ENCODE measurements around the gene SPRN.

Gene SPRN

GRCh38 chr10:133455196-133455595 lies 30.8 kb upstream of the SPRN start:
- no peak overlapping the region for H3K18ac ChIP-seq (ENCODE audit: low read length)
- no peak overlapping the region for H3K4me2 ChIP-seq (ENCODE audit: low read length)
- H2BK120ac ChIP-seq (ENCODE audit: low read depth, low read length) = no peak overlapping the region
- no peaks in the 10 kb centered on the region for H3K36me3 ChIP-seq (ENCODE audit: control insufficient read depth, insufficient read depth, low read length)
- H2BK15ac ChIP-seq (replicated peaks; ENCODE audit: low read depth) = no peak overlapping the region
- no peak overlapping the region for H4K5ac ChIP-seq (ENCODE audit: low read length)
- H3K4ac ChIP-seq (ENCODE audit: low read depth, low read length) = no peak overlapping the region
- no peaks in the 10 kb centered on the region for H3K4me1 ChIP-seq (ENCODE audit: control insufficient read depth, low read depth, low read length)
- no peak overlapping the region for H3K56ac ChIP-seq (ENCODE audit: low read length)
- H3K27ac ChIP-seq (ENCODE audit: low read depth, low read length) = no peak overlapping the region
- H3K27me3 ChIP-seq (ENCODE audit: insufficient read depth, low read length, poor library complexity) = no peaks in the 10 kb centered on the region
- no peak overlapping the region for H3K4me3 ChIP-seq (ENCODE audit: low read length)
- no peak overlapping the region for H3K9ac ChIP-seq (ENCODE audit: low read length)
- H2AK5ac ChIP-seq (ENCODE audit: low read length) = no peak overlapping the region
- no peak for DNase-seq
- H3K23ac ChIP-seq (ENCODE audit: low read length) = no peak overlapping the region
- H4K8ac ChIP-seq (ENCODE audit: low read depth, low read length) = no peak overlapping the region
- H3K79me2 ChIP-seq (ENCODE audit: control insufficient read depth, insufficient read depth, low read length) = no peaks in the 10 kb centered on the region
- no peak overlapping the region for H2BK5ac ChIP-seq (ENCODE audit: low read length)
- H3K79me1 ChIP-seq (ENCODE audit: low read length) = no peaks in the 10 kb centered on the region
- WGBS (ENCODE audit: extremely low coverage, insufficient coverage, low lambda C conversion rate) = no CpG with 5 or more reads among the region's 5 CpGs

DNA sequence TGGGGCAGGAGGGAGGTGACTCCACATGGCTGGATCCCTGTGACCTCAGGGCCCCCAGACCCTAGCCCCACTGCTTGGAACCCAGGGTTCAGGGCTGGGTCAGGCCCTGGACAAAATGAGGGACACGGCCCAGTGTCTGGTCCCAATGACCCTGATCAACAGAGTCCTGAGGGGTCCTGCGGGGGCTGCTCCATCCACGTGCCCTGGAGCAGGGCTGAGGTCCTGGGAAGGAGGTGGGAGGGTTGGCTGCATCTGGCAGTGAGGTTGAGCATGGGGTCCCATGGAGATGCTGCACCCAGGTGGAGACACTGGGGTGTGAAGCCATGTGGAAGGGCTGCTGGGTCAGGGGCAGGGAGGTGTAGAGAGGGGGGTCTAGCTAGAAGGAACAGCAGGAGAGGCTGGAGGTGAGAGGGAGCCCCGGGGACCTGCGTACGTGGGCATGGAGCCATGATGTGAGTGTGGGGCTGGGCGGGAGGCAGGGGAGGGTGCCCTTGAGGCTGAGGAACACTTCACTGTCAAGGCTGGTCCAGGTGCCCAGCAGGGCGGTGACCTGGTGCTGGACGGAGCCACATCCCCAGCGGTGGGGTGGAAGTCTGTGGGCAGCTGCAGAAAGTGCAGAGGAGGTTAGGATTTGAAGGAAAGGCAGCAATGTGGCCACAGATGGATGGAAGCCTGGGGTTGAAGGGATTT lies 29.9 kb upstream of the SPRN start:
- Histone ChIP-seq H2BK5ac (ENCODE audit: low read length) (no peak overlapping the region), H3K4me3 (ENCODE audit: low read length) (no peak overlapping the region), H3K4me2 (ENCODE audit: low read length) (no peak overlapping the region), H4K8ac (ENCODE audit: low read depth, low read length) (no peak overlapping the region), H3K79me2 (ENCODE audit: control insufficient read depth, insufficient read depth, low read length) (no peaks in the 10 kb centered on the region), H3K9ac (ENCODE audit: low read length) (no peak overlapping the region), H3K36me3 (ENCODE audit: control insufficient read depth, insufficient read depth, low read length) (no peaks in the 10 kb centered on the region), H3K18ac (ENCODE audit: low read length) (no peak overlapping the region), H3K27me3 (ENCODE audit: insufficient read depth, low read length, poor library complexity) (no peaks in the 10 kb centered on the region), H3K4me1 (ENCODE audit: control insufficient read depth, low read depth, low read length) (no peaks in the 10 kb centered on the region), H3K23ac (ENCODE audit: low read length) (no peak overlapping the region), H2AK5ac (ENCODE audit: low read length) (no peak overlapping the region), H3K56ac (ENCODE audit: low read length) (no peak overlapping the region), H2BK15ac (replicated peaks; ENCODE audit: low read depth) (no peak overlapping the region), H3K79me1 (ENCODE audit: low read length) (no peaks in the 10 kb centered on the region), H3K4ac (ENCODE audit: low read depth, low read length) (no peak overlapping the region), H3K27ac (ENCODE audit: low read depth, low read length) (no peak overlapping the region), H4K5ac (ENCODE audit: low read length) (no peak overlapping the region), H2BK120ac (ENCODE audit: low read depth, low read length) (no peak overlapping the region)
- no peak for DNase-seq
- WGBS (ENCODE audit: extremely low coverage, insufficient coverage, low lambda C conversion rate) = no CpG with 5 or more reads among the region's 10 CpGs

DNA sequence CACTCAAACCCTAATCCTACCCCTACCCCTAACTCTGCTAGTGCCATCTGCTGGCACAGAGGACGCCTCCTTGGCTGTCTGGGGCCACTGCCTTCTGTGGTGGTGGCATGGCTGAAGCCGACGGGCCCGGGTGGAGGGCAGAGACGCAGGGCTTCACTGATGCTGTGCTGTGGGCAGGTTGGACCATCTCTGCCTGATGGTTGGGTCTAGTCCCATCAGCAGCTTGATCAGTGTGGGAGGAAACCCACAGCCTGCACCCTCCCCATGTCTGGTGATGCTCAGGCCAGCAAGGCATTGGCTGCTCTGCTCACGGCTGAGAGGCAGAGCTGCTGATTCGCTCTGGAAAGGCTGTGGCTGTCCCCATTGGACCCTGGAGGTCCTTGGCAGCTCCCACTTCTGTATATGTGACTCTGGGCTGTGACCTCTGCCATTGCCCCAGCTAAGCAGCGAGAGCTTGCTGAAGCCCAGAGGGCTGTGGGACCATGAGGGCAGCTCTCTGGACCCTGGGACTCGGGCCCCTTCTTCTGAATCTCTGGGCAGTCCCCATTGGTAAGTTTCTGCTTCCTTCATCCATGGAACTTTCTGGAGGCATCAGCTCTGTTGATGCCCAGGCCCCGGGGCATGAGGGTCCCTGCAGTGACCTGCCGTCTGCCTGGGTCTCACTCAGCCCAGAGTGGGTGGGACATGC lies 29.2 kb upstream of the SPRN start, which contains the start of gene SCART1:
Gene SCART1, plus strand, starts transcription at position 430 of the 688 bp plus-strand sequence. Its CDS starts 53 bp downstream, at position 483.
- no peak for DNase-seq
- no peak within 1 kb of the TSS for H3K56ac ChIP-seq (ENCODE audit: low read length)
- H3K4me3 ChIP-seq (ENCODE audit: low read length) = no peak within 1 kb of the TSS
- H2BK120ac ChIP-seq (ENCODE audit: low read depth, low read length) = no peak within 1 kb of the TSS
- H3K36me3 ChIP-seq (ENCODE audit: control insufficient read depth, insufficient read depth, low read length) = no peaks in the 10 kb centered on the region
- H2BK5ac ChIP-seq (ENCODE audit: low read length) = no peak within 1 kb of the TSS
- no peaks in the 10 kb centered on the region for H3K79me2 ChIP-seq (ENCODE audit: control insufficient read depth, insufficient read depth, low read length)
- H2BK15ac ChIP-seq (replicated peaks; ENCODE audit: low read depth) = no peak within 1 kb of the TSS
- no peak within 1 kb of the TSS for H3K27ac ChIP-seq (ENCODE audit: low read depth, low read length)
- no peak within 1 kb of the TSS for H3K23ac ChIP-seq (ENCODE audit: low read length)
- H3K4ac ChIP-seq (ENCODE audit: low read depth, low read length) = no peak within 1 kb of the TSS
- H3K4me2 ChIP-seq (ENCODE audit: low read length) = no peak within 1 kb of the TSS
- no peak within 1 kb of the TSS for H4K5ac ChIP-seq (ENCODE audit: low read length)
- no peaks in the 10 kb centered on the region for H3K27me3 ChIP-seq (ENCODE audit: insufficient read depth, low read length, poor library complexity)
- no CpG with 5 or more reads among the region's 11 CpGs for WGBS (ENCODE audit: extremely low coverage, insufficient coverage, low lambda C conversion rate)
- no peak within 1 kb of the TSS for H4K8ac ChIP-seq (ENCODE audit: low read depth, low read length)
- H2AK5ac ChIP-seq (ENCODE audit: low read length) = no peak within 1 kb of the TSS
- no peaks in the 10 kb centered on the region for H3K4me1 ChIP-seq (ENCODE audit: control insufficient read depth, low read depth, low read length)
- no peaks in the 10 kb centered on the region for H3K79me1 ChIP-seq (ENCODE audit: low read length)
- H3K18ac ChIP-seq (ENCODE audit: low read length) = no peak within 1 kb of the TSS
- no peak within 1 kb of the TSS for H3K9ac ChIP-seq (ENCODE audit: low read length)

- Histone ChIP-seq H2BK5ac (ENCODE audit: low read length) (no peak overlapping the region), H2BK120ac (ENCODE audit: low read depth, low read length) (no peak overlapping the region), H4K8ac (ENCODE audit: low read depth, low read length) (no peak overlapping the region), H3K4me3 (ENCODE audit: low read length) (no peak overlapping the region), H2AK5ac (ENCODE audit: low read length) (no peak overlapping the region), H3K56ac (ENCODE audit: low read length) (no peak overlapping the region), H3K18ac (ENCODE audit: low read length) (no peak overlapping the region), H3K4me1 (ENCODE audit: control insufficient read depth, low read depth, low read length) (no peaks in the 10 kb centered on the region), H3K27ac (ENCODE audit: low read depth, low read length) (no peak overlapping the region), H3K4ac (ENCODE audit: low read depth, low read length) (no peak overlapping the region), H2BK15ac (replicated peaks; ENCODE audit: low read depth) (no peak overlapping the region), H3K36me3 (ENCODE audit: control insufficient read depth, insufficient read depth, low read length) (no peaks in the 10 kb centered on the region), H3K9ac (ENCODE audit: low read length) (no peak overlapping the region), H3K79me1 (ENCODE audit: low read length) (no peaks in the 10 kb centered on the region), H3K23ac (ENCODE audit: low read length) (no peak overlapping the region), H3K79me2 (ENCODE audit: control insufficient read depth, insufficient read depth, low read length) (no peaks in the 10 kb centered on the region), H4K5ac (ENCODE audit: low read length) (no peak overlapping the region), H3K4me2 (ENCODE audit: low read length) (no peak overlapping the region), H3K27me3 (ENCODE audit: insufficient read depth, low read length, poor library complexity) (no peaks in the 10 kb centered on the region)
- DNase-seq = no peak
- WGBS (ENCODE audit: extremely low coverage, insufficient coverage, low lambda C conversion rate) = no CpG with 5 or more reads among the region's 4 CpGs
These were observed 28.0 kb upstream of the SPRN start for GRCh38 chr10:133452453-133452852.

- H3K4me2 ChIP-seq (ENCODE audit: low read length) = no peak overlapping the region
- no peak overlapping the region for H4K8ac ChIP-seq (ENCODE audit: low read depth, low read length)
- H2AK5ac ChIP-seq (ENCODE audit: low read length) = no peak overlapping the region
- H3K4ac ChIP-seq (ENCODE audit: low read depth, low read length) = no peak overlapping the region
- H3K27ac ChIP-seq (ENCODE audit: low read depth, low read length) = no peak overlapping the region
- no peak overlapping the region for H4K5ac ChIP-seq (ENCODE audit: low read length)
- no peak overlapping the region for H3K56ac ChIP-seq (ENCODE audit: low read length)
- no peaks in the 10 kb centered on the region for H3K27me3 ChIP-seq (ENCODE audit: insufficient read depth, low read length, poor library complexity)
- no peak overlapping the region for H3K18ac ChIP-seq (ENCODE audit: low read length)
- WGBS (ENCODE audit: extremely low coverage, insufficient coverage, low lambda C conversion rate) = no CpG with 5 or more reads among the region's 4 CpGs
- no peaks in the 10 kb centered on the region for H3K79me1 ChIP-seq (ENCODE audit: low read length)
- no peak overlapping the region for H2BK120ac ChIP-seq (ENCODE audit: low read depth, low read length)
- no peaks in the 10 kb centered on the region for H3K79me2 ChIP-seq (ENCODE audit: control insufficient read depth, insufficient read depth, low read length)
- H3K4me1 ChIP-seq (ENCODE audit: control insufficient read depth, low read depth, low read length) = no peaks in the 10 kb centered on the region
- no peak for DNase-seq
- H3K23ac ChIP-seq (ENCODE audit: low read length) = no peak overlapping the region
- H2BK15ac ChIP-seq (replicated peaks; ENCODE audit: low read depth) = no peak overlapping the region
- H3K9ac ChIP-seq (ENCODE audit: low read length) = no peak overlapping the region
- no peak overlapping the region for H2BK5ac ChIP-seq (ENCODE audit: low read length)
- H3K36me3 ChIP-seq (ENCODE audit: control insufficient read depth, insufficient read depth, low read length) = no peaks in the 10 kb centered on the region
- no peak overlapping the region for H3K4me3 ChIP-seq (ENCODE audit: low read length)
These were observed 26.9 kb upstream of the SPRN start for GRCh38 chr10:133451346-133451745.

Measured in mesendoderm (in vitro differentiated cells).